Endothelial cell of umbilical vein (primary cell): ENCODE measurements around the gene TRABD2A.

ENCODE experiments used
- EZH2 ChIP-seq: IDR thresholded peaks from 2 replicates; pipeline ENCODE4 v1.6.1; 2012; ENCODE audit warnings: borderline replicate concordance, low read depth, mild to moderate bottlenecking, moderate library complexity, low read length, inconsistent platforms; ENCODE audit not compliant: severe bottlenecking
- POLR2A ChIP-seq: IDR thresholded peaks from 2 replicates; pipeline ENCODE4 v1.6.1; 2012; ENCODE audit warnings: low read depth, mild to moderate bottlenecking, control low read depth, low read length

DNA sequence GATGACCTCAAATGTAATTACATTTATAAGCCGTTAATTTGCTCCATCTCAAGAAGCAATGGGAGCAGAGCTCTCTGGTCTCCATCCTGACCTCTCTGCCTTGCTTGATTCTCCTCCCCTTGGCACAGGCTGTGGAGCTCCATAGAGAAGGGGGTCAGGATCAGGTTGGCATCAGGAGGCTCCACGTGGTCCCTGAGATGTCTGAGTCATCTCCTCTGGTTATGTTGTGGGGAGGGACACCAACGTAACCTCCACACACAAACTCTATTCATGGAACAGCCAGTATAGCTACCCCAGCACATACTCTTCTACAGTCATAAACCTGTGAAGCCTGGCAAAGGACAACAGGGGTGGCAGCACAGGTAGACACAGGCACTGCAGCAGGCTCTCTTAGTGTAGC is 29.0 kb downstream of the TRABD2A start:
- TF ChIP-seq POLR2A: no peak
- no peak for TF ChIP-seq EZH2
